Fibroblast of pulmonary artery (primary cell): ENCODE results near the gene MIDN.
A peak's percentile ranks its signal among the peaks of the same experiment; 100 is the strongest.

Experiments
- DNase-seq: peaks from one replicate; pipeline ENCODE4 v3.0.0-alpha.2; 2010; ENCODE audit warnings: low read depth
- H3K4me3 ChIP-seq: replicated peaks from 2 replicates; pipeline ENCODE4 v1.5.1; 2011; ENCODE audit warnings: low read depth, mild to moderate bottlenecking, control low read depth, low read length, moderate library complexity
- TF ChIP-seq, protein P1 (sequence below): IDR thresholded peaks from 2 replicates; pipeline ENCODE4 v1.5.1; 2011; ENCODE audit warnings: mild to moderate bottlenecking, control low read depth, low read length, inconsistent platforms; ENCODE audit errors: missing control alignments

Gene MIDN

GRCh38 chr19:1262623-1263123 is 14.3 kb downstream of the MIDN start:
- no peak for DNase-seq
- no peak overlapping the region for H3K4me3 ChIP-seq
- TF ChIP-seq, protein P1, sequence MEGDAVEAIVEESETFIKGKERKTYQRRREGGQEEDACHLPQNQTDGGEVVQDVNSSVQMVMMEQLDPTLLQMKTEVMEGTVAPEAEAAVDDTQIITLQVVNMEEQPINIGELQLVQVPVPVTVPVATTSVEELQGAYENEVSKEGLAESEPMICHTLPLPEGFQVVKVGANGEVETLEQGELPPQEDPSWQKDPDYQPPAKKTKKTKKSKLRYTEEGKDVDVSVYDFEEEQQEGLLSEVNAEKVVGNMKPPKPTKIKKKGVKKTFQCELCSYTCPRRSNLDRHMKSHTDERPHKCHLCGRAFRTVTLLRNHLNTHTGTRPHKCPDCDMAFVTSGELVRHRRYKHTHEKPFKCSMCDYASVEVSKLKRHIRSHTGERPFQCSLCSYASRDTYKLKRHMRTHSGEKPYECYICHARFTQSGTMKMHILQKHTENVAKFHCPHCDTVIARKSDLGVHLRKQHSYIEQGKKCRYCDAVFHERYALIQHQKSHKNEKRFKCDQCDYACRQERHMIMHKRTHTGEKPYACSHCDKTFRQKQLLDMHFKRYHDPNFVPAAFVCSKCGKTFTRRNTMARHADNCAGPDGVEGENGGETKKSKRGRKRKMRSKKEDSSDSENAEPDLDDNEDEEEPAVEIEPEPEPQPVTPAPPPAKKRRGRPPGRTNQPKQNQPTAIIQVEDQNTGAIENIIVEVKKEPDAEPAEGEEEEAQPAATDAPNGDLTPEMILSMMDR, result no peak

GRCh38 chr19:1263188-1263587 is 14.8 kb downstream of the MIDN start:
- TF ChIP-seq, protein P1, result no peak
- H3K4me3 ChIP-seq, result no peak overlapping the region
- no peak for DNase-seq

GRCh38 chr19:1264801-1265614 is 16.6 kb downstream of the MIDN start:
- TF ChIP-seq, protein P1, result no peak
- no peak overlapping the region for H3K4me3 ChIP-seq
- DNase-seq, result peak; percentile 85

DNA sequence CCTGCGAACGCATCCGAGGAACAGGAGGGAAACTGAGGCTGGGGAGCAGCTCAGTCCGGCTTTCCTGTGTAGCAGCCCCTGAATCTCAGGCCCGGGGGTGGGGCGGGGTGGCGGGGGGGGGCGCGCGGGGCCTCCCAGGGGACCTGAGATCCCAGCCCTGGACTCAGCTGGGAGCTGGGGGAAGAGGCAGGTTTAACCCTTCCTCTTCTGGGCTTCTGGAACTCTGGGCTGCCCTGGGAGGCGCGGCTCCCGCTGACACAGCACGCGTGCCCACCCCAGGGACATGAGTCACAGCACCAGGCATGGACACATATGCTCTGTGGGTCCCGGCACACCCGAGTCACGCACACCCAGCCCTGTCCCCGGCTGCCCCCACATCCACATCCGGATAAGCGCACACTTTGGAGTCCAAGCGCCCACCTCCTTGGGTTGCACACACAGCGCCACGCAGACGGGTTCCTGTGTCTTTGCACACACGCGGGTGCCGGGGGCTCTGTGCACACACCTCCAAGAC is 17.3 kb downstream of the MIDN start:
- H3K4me3 ChIP-seq, result peak overlapping the region; percentile 49
- peak; percentile 66 for DNase-seq
- TF ChIP-seq, protein P1, result no peak

DNA sequence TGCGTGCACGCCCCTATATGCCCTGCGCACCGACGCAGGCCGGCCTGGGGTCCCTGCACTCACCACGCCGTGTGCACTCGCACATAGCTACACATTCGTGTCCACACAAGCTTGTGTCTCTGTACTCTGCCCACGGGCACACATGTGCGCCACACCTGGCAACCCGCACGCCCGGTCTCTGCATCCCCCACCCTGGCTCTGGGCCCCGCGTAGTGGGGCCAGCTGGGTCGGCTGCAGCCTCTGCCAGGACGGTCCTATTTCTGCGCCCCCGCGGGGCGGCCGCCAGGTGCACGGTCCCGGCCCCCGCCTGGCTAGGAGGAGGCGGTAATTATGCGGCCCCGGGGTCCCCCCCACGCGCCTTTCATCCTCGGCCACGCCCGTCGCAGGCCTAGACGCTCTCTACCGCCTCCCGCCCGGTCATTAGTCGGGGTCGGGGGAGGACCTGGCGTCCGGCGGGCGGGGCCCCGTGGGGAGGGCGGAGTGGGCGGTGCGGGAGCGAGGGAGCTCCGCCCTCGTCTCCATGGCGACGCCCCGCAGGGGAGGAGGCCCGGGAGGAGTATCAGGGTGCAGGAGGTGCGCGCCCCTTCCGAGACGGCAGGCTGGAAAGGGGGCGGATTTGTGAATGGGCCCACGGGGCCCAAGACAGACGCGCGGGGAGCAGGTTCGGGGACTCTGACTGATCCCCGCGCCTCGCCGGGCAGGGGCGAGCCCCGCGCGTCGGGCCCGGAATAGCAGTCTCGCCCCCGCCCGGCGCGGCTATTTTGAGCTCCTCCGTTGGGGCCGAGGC is 17.9 kb downstream of the MIDN start:
- H3K4me3 ChIP-seq, result peak overlapping the region; percentile 49
- DNase-seq, result peak; percentile 84
- TF ChIP-seq, protein P1, result no peak

GRCh38 chr19:1266916-1267476 is 18.6 kb downstream of the MIDN start:
- peak overlapping the region; percentile 49 for H3K4me3 ChIP-seq
- TF ChIP-seq, protein P1, result peak; percentile 55
- DNase-seq, result peak; percentile 58
